HEK293 (cell line): ENCODE data around the gene BCL2L13.

ENCODE experiments used
- HOXD13 ChIP-seq: sonication (generic); formaldehyde crosslinking; IDR thresholded peaks from 2 replicates; pipeline ENCODE4 v1.8.0; 2022; ENCODE audit warnings: missing genetic modification reagents, borderline replicate concordance
- KLF9 ChIP-seq: fragments of 450-650 bp; formaldehyde crosslinking; IDR thresholded peaks from 2 replicates; pipeline ENCODE4 v1.5.1; 2016; ENCODE audit warnings: missing biosample characterization, missing genetic modification characterization, low read depth
- MZF1 ChIP-seq: fragments of 450-650 bp; formaldehyde crosslinking; IDR thresholded peaks from 2 replicates; pipeline ENCODE4 v1.5.1; 2017; ENCODE audit warnings: missing biosample characterization, missing genetic modification characterization, borderline replicate concordance
- ZBTB8A ChIP-seq: fragments of 450-650 bp; formaldehyde crosslinking; IDR thresholded peaks from 2 replicates; pipeline ENCODE4 v1.5.1; 2016; ENCODE audit warnings: missing biosample characterization, missing genetic modification characterization
- ZNF10 ChIP-seq: fragments of 450-650 bp; formaldehyde crosslinking; IDR thresholded peaks from 2 replicates; pipeline ENCODE4 v1.5.1; 2017; ENCODE audit warnings: missing biosample characterization, missing genetic modification characterization
- ZNF140 ChIP-seq: fragments of 450-650 bp; formaldehyde crosslinking; IDR thresholded peaks from 2 replicates; pipeline ENCODE4 v1.5.1; 2016; ENCODE audit warnings: missing biosample characterization, missing genetic modification characterization
- ZNF202 ChIP-seq: fragments of 450-650 bp; formaldehyde crosslinking; IDR thresholded peaks from 2 replicates; pipeline ENCODE4 v1.5.1; 2016; ENCODE audit warnings: missing biosample characterization, missing genetic modification characterization, borderline replicate concordance
- ZNF239 ChIP-seq: fragments of 450-650 bp; formaldehyde crosslinking; IDR thresholded peaks from 2 replicates; pipeline ENCODE4 v1.5.1; 2016; ENCODE audit warnings: missing biosample characterization, missing genetic modification characterization
- ZNF670 ChIP-seq: fragments of 450-650 bp; formaldehyde crosslinking; IDR thresholded peaks from 2 replicates; pipeline ENCODE4 v1.5.1; 2016; ENCODE audit warnings: missing biosample characterization, missing genetic modification characterization, low read depth
- ZNF692 ChIP-seq: fragments of 450-650 bp; formaldehyde crosslinking; IDR thresholded peaks from 2 replicates; pipeline ENCODE4 v1.5.1; 2016; ENCODE audit warnings: missing biosample characterization, missing genetic modification characterization
- ZSCAN4 ChIP-seq: fragments of 450-650 bp; formaldehyde crosslinking; IDR thresholded peaks from 2 replicates; pipeline ENCODE4 v1.5.1; 2017; ENCODE audit warnings: missing biosample characterization, missing genetic modification characterization
- TF ChIP-seq, protein P1 (sequence below): fragments of 450-650 bp; formaldehyde crosslinking; IDR thresholded peaks from 2 replicates; pipeline ENCODE4 v1.5.1; 2016; ENCODE audit warnings: missing biosample characterization, missing genetic modification characterization
- TF ChIP-seq, protein P2 (sequence below): fragments of 450-650 bp; formaldehyde crosslinking; IDR thresholded peaks from 2 replicates; pipeline ENCODE4 v1.5.1; 2016; ENCODE audit warnings: missing biosample characterization, missing genetic modification characterization
- TF ChIP-seq, protein P3 (sequence below): sonication (generic); formaldehyde crosslinking; IDR thresholded peaks from 2 replicates; pipeline ENCODE4 v1.8.1; 2022; ENCODE audit warnings: mild to moderate bottlenecking, moderate library complexity, missing genetic modification reagents

DNA sequence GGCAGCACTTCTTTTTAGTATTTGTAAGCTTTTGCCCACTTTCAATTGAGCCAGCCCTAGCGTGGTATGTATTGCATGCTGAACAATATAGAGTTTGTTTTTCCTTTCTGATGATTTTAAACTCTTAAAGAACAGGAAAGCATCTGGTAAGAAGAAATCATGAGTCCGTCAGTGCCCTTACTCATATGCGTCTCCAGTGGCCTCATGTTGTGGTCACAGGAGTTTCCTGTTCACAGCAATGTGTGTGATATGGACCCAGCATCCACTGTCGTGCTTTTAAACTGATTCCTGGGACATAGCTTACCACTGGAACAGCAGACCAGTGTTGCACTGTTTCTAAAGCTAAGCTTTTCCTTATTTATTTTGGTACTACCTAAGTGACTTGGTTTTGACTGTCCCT lies 95.6 kb downstream of the BCL2L13 start:
- no peak for TF ChIP-seq ZNF10 (tag by site-specific recombination)
- no peak for TF ChIP-seq MZF1 (tag by site-specific recombination)
- TF ChIP-seq KLF9 (tag by site-specific recombination) = no peak
- TF ChIP-seq ZNF670 = no peak
- TF ChIP-seq, protein P1, sequence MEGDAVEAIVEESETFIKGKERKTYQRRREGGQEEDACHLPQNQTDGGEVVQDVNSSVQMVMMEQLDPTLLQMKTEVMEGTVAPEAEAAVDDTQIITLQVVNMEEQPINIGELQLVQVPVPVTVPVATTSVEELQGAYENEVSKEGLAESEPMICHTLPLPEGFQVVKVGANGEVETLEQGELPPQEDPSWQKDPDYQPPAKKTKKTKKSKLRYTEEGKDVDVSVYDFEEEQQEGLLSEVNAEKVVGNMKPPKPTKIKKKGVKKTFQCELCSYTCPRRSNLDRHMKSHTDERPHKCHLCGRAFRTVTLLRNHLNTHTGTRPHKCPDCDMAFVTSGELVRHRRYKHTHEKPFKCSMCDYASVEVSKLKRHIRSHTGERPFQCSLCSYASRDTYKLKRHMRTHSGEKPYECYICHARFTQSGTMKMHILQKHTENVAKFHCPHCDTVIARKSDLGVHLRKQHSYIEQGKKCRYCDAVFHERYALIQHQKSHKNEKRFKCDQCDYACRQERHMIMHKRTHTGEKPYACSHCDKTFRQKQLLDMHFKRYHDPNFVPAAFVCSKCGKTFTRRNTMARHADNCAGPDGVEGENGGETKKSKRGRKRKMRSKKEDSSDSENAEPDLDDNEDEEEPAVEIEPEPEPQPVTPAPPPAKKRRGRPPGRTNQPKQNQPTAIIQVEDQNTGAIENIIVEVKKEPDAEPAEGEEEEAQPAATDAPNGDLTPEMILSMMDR (tag by site-specific recombination) = no peak
- TF ChIP-seq, protein P2, sequence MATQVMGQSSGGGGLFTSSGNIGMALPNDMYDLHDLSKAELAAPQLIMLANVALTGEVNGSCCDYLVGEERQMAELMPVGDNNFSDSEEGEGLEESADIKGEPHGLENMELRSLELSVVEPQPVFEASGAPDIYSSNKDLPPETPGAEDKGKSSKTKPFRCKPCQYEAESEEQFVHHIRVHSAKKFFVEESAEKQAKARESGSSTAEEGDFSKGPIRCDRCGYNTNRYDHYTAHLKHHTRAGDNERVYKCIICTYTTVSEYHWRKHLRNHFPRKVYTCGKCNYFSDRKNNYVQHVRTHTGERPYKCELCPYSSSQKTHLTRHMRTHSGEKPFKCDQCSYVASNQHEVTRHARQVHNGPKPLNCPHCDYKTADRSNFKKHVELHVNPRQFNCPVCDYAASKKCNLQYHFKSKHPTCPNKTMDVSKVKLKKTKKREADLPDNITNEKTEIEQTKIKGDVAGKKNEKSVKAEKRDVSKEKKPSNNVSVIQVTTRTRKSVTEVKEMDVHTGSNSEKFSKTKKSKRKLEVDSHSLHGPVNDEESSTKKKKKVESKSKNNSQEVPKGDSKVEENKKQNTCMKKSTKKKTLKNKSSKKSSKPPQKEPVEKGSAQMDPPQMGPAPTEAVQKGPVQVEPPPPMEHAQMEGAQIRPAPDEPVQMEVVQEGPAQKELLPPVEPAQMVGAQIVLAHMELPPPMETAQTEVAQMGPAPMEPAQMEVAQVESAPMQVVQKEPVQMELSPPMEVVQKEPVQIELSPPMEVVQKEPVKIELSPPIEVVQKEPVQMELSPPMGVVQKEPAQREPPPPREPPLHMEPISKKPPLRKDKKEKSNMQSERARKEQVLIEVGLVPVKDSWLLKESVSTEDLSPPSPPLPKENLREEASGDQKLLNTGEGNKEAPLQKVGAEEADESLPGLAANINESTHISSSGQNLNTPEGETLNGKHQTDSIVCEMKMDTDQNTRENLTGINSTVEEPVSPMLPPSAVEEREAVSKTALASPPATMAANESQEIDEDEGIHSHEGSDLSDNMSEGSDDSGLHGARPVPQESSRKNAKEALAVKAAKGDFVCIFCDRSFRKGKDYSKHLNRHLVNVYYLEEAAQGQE (tag by site-specific recombination) = no peak
- no peak for TF ChIP-seq ZSCAN4 (tag by site-specific recombination)
- TF ChIP-seq ZBTB8A = no peak
- TF ChIP-seq, protein P3, sequence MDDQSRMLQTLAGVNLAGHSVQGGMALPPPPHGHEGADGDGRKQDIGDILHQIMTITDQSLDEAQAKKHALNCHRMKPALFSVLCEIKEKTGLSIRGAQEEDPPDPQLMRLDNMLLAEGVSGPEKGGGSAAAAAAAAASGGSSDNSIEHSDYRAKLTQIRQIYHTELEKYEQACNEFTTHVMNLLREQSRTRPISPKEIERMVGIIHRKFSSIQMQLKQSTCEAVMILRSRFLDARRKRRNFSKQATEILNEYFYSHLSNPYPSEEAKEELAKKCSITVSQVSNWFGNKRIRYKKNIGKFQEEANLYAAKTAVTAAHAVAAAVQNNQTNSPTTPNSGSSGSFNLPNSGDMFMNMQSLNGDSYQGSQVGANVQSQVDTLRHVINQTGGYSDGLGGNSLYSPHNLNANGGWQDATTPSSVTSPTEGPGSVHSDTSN (CRISPR knock-in tag) = no peak
- TF ChIP-seq ZNF239 = no peak
- no peak for TF ChIP-seq ZNF140 (tag by site-specific recombination)
- no peak for TF ChIP-seq HOXD13 (CRISPR knock-in tag)
- no peak for TF ChIP-seq ZNF202 (tag by site-specific recombination)
- no peak for TF ChIP-seq ZNF692 (tag by site-specific recombination)
